Endothelial cell (in vitro differentiated cells): ENCODE data around the gene ZNF566. TPM values are rescaled to one million over a fixed set of nuclear protein-coding genes. Genes with fewer than 3 reads are reported as not detected.
A peak's percentile ranks its signal among the peaks of the same experiment; 100 is the strongest.
"Not testable (repeated sequence)": the region's sequence is repeated elsewhere in the genome, so short reads cannot be mapped to it uniquely, and the experiment has no call there.

ENCODE experiments used
- DNase-seq: peaks from one replicate; pipeline ENCODE4 v3.0.0; 2021; ENCODE audit warnings: low spot score
- H3K27ac Mint-ChIP-seq: one replicate; pipeline ENCODE4 v1.8.0; 2021; ENCODE audit warnings: mixed read lengths, inconsistent platforms; ENCODE audit not compliant: unreplicated experiment
- H3K27me3 Mint-ChIP-seq: one replicate; pipeline ENCODE4 v1.8.0; 2021; ENCODE audit warnings: mild to moderate bottlenecking, moderate library complexity, mixed read lengths, inconsistent platforms; ENCODE audit not compliant: unreplicated experiment
- H3K36me3 Mint-ChIP-seq: one replicate; pipeline ENCODE4 v1.8.0; 2021; ENCODE audit warnings: mild to moderate bottlenecking, low read depth, mixed read lengths, inconsistent platforms; ENCODE audit not compliant: unreplicated experiment
- H3K4me1 Mint-ChIP-seq: one replicate; pipeline ENCODE4 v1.8.0; 2021; ENCODE audit warnings: mild to moderate bottlenecking, mixed read lengths, inconsistent platforms; ENCODE audit not compliant: unreplicated experiment
- H3K4me3 Mint-ChIP-seq: one replicate; pipeline ENCODE4 v1.8.0; 2021; ENCODE audit warnings: mild to moderate bottlenecking, mixed read lengths, inconsistent platforms; ENCODE audit not compliant: unreplicated experiment
- H3K9me3 Mint-ChIP-seq: one replicate; pipeline ENCODE4 v1.8.0; 2021; ENCODE audit warnings: mixed read lengths, inconsistent platforms; ENCODE audit not compliant: unreplicated experiment
- total RNA-seq: library from RNA; stranded (reverse); fragmentation: NEBNext Ultra II Directional; extraction: Animal tissue kit (Norgen Biotek cat#: 25700); gene quantifications from one replicate; pipeline ENCODE4 v1.2.1, GENCODE V29; 2021; ENCODE audit not compliant: unreplicated experiment
- TF ChIP-seq, protein P1 (sequence below): fragments of 200-600 bp; sonication (generic); IDR thresholded peaks from one replicate; pipeline ENCODE4 v1.5.0; 2021; ENCODE audit warnings: antibody characterized with exemption; ENCODE audit not compliant: unreplicated experiment

Gene ZNF566
- total RNA-seq, 1 donor from 2014 or later, result 10.4 TPM

- Mint-ChIP-seq H3K4me1 (no peaks in the 10 kb centered on the region), H3K27me3 (peaks cover 3% of the 10 kb centered on the region), H3K36me3 (peaks cover 21% of the 10 kb centered on the region), H3K9me3 (peaks cover 22% of the 10 kb centered on the region), H3K4me3 (no peak overlapping the region), H3K27ac (no peak overlapping the region)
- DNase-seq, result no peak
- TF ChIP-seq, protein P1, sequence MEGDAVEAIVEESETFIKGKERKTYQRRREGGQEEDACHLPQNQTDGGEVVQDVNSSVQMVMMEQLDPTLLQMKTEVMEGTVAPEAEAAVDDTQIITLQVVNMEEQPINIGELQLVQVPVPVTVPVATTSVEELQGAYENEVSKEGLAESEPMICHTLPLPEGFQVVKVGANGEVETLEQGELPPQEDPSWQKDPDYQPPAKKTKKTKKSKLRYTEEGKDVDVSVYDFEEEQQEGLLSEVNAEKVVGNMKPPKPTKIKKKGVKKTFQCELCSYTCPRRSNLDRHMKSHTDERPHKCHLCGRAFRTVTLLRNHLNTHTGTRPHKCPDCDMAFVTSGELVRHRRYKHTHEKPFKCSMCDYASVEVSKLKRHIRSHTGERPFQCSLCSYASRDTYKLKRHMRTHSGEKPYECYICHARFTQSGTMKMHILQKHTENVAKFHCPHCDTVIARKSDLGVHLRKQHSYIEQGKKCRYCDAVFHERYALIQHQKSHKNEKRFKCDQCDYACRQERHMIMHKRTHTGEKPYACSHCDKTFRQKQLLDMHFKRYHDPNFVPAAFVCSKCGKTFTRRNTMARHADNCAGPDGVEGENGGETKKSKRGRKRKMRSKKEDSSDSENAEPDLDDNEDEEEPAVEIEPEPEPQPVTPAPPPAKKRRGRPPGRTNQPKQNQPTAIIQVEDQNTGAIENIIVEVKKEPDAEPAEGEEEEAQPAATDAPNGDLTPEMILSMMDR, result no peak
Measured at GRCh38 chr19:36501973-36502372, 12.6 kb upstream of the ZNF566 start.

- DNase-seq, result no peak
- Mint-ChIP-seq H3K4me3 (no peak overlapping the region), H3K9me3 (peaks cover 18% of the 10 kb centered on the region), H3K36me3 (peaks cover 19% of the 10 kb centered on the region), H3K27ac (no peak overlapping the region), H3K4me1 (no peaks in the 10 kb centered on the region), H3K27me3 (no peaks in the 10 kb centered on the region)
- TF ChIP-seq, protein P1, result no peak
Measured at GRCh38 chr19:36497001-36497400, 7.6 kb upstream of the ZNF566 start.

GRCh38 chr19:36492689-36493453 lies 3.5 kb upstream of the ZNF566 start:
- peak overlapping the region; percentile 38 for H3K4me3 Mint-ChIP-seq
- H3K27me3 Mint-ChIP-seq, result peaks cover 12% of the 10 kb centered on the region
- TF ChIP-seq, protein P1, result peak; percentile 25

DNA sequence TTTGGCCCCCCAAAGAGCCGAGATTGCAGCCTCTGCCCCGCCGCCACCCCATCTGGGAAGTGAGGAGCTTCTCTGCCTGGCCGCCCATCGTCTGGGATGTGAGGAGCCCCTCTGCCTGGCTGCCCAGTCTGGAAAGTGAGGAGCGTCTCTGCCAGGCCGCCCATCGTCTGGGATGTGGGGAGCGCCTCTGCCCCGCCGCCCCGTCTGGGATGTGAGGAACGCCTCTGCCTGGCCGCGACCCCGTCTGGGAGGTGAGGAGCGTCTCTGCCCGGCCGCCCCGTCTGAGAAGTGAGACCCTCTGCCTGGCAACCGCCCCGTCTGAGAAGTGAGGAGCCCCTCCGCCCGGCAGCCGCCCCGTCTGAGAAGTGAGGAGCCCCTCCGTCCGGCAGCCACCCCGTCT lies 1.5 kb upstream of the ZNF566 start:
- DNase-seq, H3K27ac Mint-ChIP-seq, H3K4me3 Mint-ChIP-seq: not testable (repeated sequence)
- peaks cover 35% of the 10 kb centered on the region for H3K36me3 Mint-ChIP-seq
- H3K9me3 Mint-ChIP-seq, result peaks cover 24% of the 10 kb centered on the region
- peaks cover 22% of the 10 kb centered on the region for H3K4me1 Mint-ChIP-seq
- peaks cover 12% of the 10 kb centered on the region for H3K27me3 Mint-ChIP-seq

More at GRCh38 chr19:36492689-36493453, 3.5 kb upstream of the ZNF566 start:
- DNase-seq, result peak; percentile 40
- Mint-ChIP-seq H3K4me1 (peaks cover 22% of the 10 kb centered on the region), H3K9me3 (peaks cover 29% of the 10 kb centered on the region), H3K36me3 (peaks cover 38% of the 10 kb centered on the region)
- H3K27ac Mint-ChIP-seq, result not testable (repeated sequence)

- no peak for DNase-seq
- H3K27me3 Mint-ChIP-seq, result peaks cover 12% of the 10 kb centered on the region
- peaks cover 35% of the 10 kb centered on the region for H3K36me3 Mint-ChIP-seq
- TF ChIP-seq, protein P1, result no peak
- H3K27ac Mint-ChIP-seq, result peak overlapping the region; percentile 100
- peaks cover 24% of the 10 kb centered on the region for H3K9me3 Mint-ChIP-seq
- peaks cover 22% of the 10 kb centered on the region for H3K4me1 Mint-ChIP-seq
- peak overlapping the region; percentile 99 for H3K4me3 Mint-ChIP-seq
Measured at GRCh38 chr19:36489920-36490415, 607 bp upstream of the ZNF566 start.
